Measurements from ENCODE around the gene COMMD6. TPM values are rescaled to one million over a fixed set of nuclear protein-coding genes. Genes with fewer than 3 reads are reported as not detected.

The COMMD6 gene
- total RNA-seq, 1 experiment from 2014 or later, result 131 TPM

GRCh38 chr13:75541287-75541686, 3.6 kb upstream of the COMMD6 start:
- Mint-ChIP-seq H3K36me3 (ENCODE audit: insufficient read depth in 1 of 3, low read depth in 3 of 3) (peaks cover 0 to 9% (median 0%) of the 10 kb centered on the region in 3 experiments; a peak in 4 of 7 replicates), H3K4me3 (no peak overlapping the region), H3K9me3 (peaks cover 5 to 9% of the 10 kb centered on the region in 2 experiments), H3K27me3 (ENCODE audit: low read depth) (no peaks in the 10 kb centered on the region), H3K4me1 (peaks cover 11 to 15% of the 10 kb centered on the region in 2 experiments), H3K27ac (no peak overlapping the region)
- Histone ChIP-seq H4K5ac (ENCODE audit: insufficient read length, low read depth, low read length) (no peak overlapping the region), H3K79me1 (ENCODE audit: insufficient read depth, low read depth, low read length, poor library complexity, severe bottlenecking) (no peaks in the 10 kb centered on the region), H3K23me2 (ENCODE audit: insufficient read length, low read depth, low read length, poor library complexity, severe bottlenecking) (peaks cover 2% of the 10 kb centered on the region), H4K20me1 (ENCODE audit: control insufficient read depth, insufficient read depth, insufficient read length) (no peaks in the 10 kb centered on the region), H3K23ac (ENCODE audit: insufficient read length, low read depth, low read length) (no peak overlapping the region), H3K27me3 (ENCODE audit: insufficient read depth, low read length) (no peaks in the 10 kb centered on the region), H3K4ac (ENCODE audit: low read depth, low read length) (no peak overlapping the region), H2BK20ac (ENCODE audit: low read depth, low read length, poor library complexity, severe bottlenecking) (no peak overlapping the region), H3K9me3 (ENCODE audit: control insufficient read depth, low read depth, low read length) (no peaks in the 10 kb centered on the region), H2BK15ac (ENCODE audit: low read depth, low read length) (no peak overlapping the region), H3K27ac (ENCODE audit: insufficient read length, low read depth, low read length) (no peak overlapping the region), H2BK5ac (ENCODE audit: insufficient read length, low read length) (no peak overlapping the region), H4K91ac (ENCODE audit: insufficient read length, low read depth, low read length) (no peak overlapping the region), H2AK5ac (ENCODE audit: insufficient read length, low read length) (no peak overlapping the region), H3K18ac (ENCODE audit: insufficient read length, low read depth, low read length) (no peak overlapping the region), H3K56ac (ENCODE audit: insufficient read length, low read depth, low read length) (no peak overlapping the region), H2BK12ac (ENCODE audit: insufficient read length, low read depth, low read length) (no peak overlapping the region), H3K9ac (ENCODE audit: extremely low read depth, insufficient read length, low read length) (no peak overlapping the region), H3K4me1 (ENCODE audit: insufficient read depth, low read length) (no peaks in the 10 kb centered on the region; the same call in 1 of the 2 replicates), H2BK120ac (ENCODE audit: low read depth, low read length, poor library complexity, severe bottlenecking) (no peak overlapping the region), H3K14ac (ENCODE audit: insufficient read depth, low read length) (no peak overlapping the region), H3K4me2 (ENCODE audit: insufficient read depth, insufficient read length, low read length) (no peak overlapping the region), H3T11ph (ENCODE audit: low read length) (no peak overlapping the region), H2AFZ (ENCODE audit: low read length) (no peak overlapping the region), H3K79me2 (ENCODE audit: insufficient read depth, low read length) (peaks cover 1% of the 10 kb centered on the region; the same call in 1 of the 2 replicates), H4K8ac (replicated peaks; ENCODE audit: insufficient read length, low read depth, low read length) (no peak overlapping the region)
- no peak for DNase-seq
- TF ChIP-seq CTCF (conservative IDR thresholded peaks at IDR 0.05), result no peak
- WGBS (ENCODE audit: extremely low coverage, insufficient read length, low lambda C conversion rate), result no CpG with 5 or more reads among the region's 4 CpGs

All from H9 (cell line).